GM12878 (cell line): ENCODE data around the gene S1PR1. TPM values are rescaled to one million over a fixed set of nuclear protein-coding genes. Genes with fewer than 3 reads are reported as not detected.

Source experiments
- CBFB ChIP-seq: IDR thresholded peaks from 2 replicates; pipeline ENCODE4 v1.6.1; 2016; ENCODE audit warnings: antibody characterized with exemption, low read depth
- CUX1 ChIP-seq: IDR thresholded peaks from 2 replicates; pipeline ENCODE4 v1.6.1; 2012; ENCODE audit warnings: improper control_type of control experiment, low read depth, low read length; ENCODE audit not compliant: insufficient replicate concordance
- FOXM1 ChIP-seq: IDR thresholded peaks from 2 replicates; pipeline ENCODE4 v1.6.1; 2012; ENCODE audit warnings: low read depth, mild to moderate bottlenecking, inconsistent platforms, low read length, moderate library complexity
- HDGF ChIP-seq: fragments of 450-650 bp; IDR thresholded peaks from 2 replicates; pipeline ENCODE4 v1.6.1; 2016; ENCODE audit warnings: antibody characterized with exemption
- MYB ChIP-seq: fragments of 150-350 bp; IDR thresholded peaks from 2 replicates; pipeline ENCODE4 v1.6.1; 2014; ENCODE audit warnings: mild to moderate bottlenecking, low read depth, low read length, borderline replicate concordance
- NFYA ChIP-seq: IDR thresholded peaks from 2 replicates; pipeline ENCODE4 v1.6.1; 2011; ENCODE audit warnings: low read depth, mild to moderate bottlenecking, low read length, improper control_type of control experiment, borderline replicate concordance
- PAX5 ChIP-seq: IDR thresholded peaks from 2 replicates; pipeline ENCODE4 v1.6.1; 2011; ENCODE audit warnings: low read depth, low read length, borderline replicate concordance
- POU2F2 ChIP-seq: IDR thresholded peaks from 3 replicates; pipeline ENCODE4 v1.6.1; 2011; ENCODE audit warnings: low read depth, mild to moderate bottlenecking, low read length, borderline replicate concordance
- REST ChIP-seq: IDR thresholded peaks from 2 replicates; pipeline ENCODE4 v1.6.1; 2012; ENCODE audit warnings: mild to moderate bottlenecking, low read depth, low read length
- RFX5 ChIP-seq: IDR thresholded peaks from 2 replicates; pipeline ENCODE4 v1.6.1; 2011; ENCODE audit warnings: low read depth, low read length, improper control_type of control experiment
- SMAD1 ChIP-seq: fragments of 450-650 bp; IDR thresholded peaks from 2 replicates; pipeline ENCODE4 v1.6.1; 2018; ENCODE audit warnings: mild to moderate bottlenecking, low read depth; ENCODE audit not compliant: partially characterized antibody
- STAT1 ChIP-seq: fragments of 450-650 bp; conservative IDR thresholded peaks from 2 replicates; pipeline ENCODE4 v1.6.1; 2014; ENCODE audit warnings: antibody characterized with exemption, mild to moderate bottlenecking
- WRNIP1 ChIP-seq: IDR thresholded peaks from 2 replicates; pipeline ENCODE4 v1.6.1; 2011; ENCODE audit warnings: low read depth, low read length, improper control_type of control experiment, borderline replicate concordance
- YY1 ChIP-seq: IDR thresholded peaks from 2 replicates; pipeline ENCODE4 v1.6.1; 2011; ENCODE audit warnings: low read depth, mild to moderate bottlenecking, low read length
- ZBED1 ChIP-seq: IDR thresholded peaks from 2 replicates; pipeline ENCODE4 v1.6.1; 2016; ENCODE audit warnings: borderline replicate concordance
- ZBTB40 ChIP-seq: fragments of 450-650 bp; IDR thresholded peaks from 2 replicates; pipeline ENCODE4 v1.6.1; 2016; ENCODE audit warnings: mild to moderate bottlenecking, moderate library complexity, borderline replicate concordance
- polyA plus RNA-seq, 11 experiments: library from polyadenylated mRNA; depleted of rRNA in 4 of 11; unstranded in 6 of 11; stranded (reverse) in 5 of 11; fragments of >200 nt; fragmentation: Nextera tagmentation in 4 of 11; fragmentation: Illumina TruSeq in 1 of 11; extraction: Ambion mirVana in 4 of 11; extraction: Trizol in 1 of 11; gene quantifications; 1 replicate in 1 of 11; 2 replicates in 10 of 11; pipeline versions ENCODE4 v1.2.1 to v1.2.3, GENCODE V29; 2011 to 2016; ENCODE audit warnings: inconsistent platforms in 2 of 11, missing spikeins in 2 of 11, low read depth in 1 of 11
- total RNA-seq, 4 experiments: library from RNA; depleted of rRNA in 3 of 4; stranded (reverse); fragments of >200 nt in 3 of 4; fragmentation: Illumina TruSeq in 1 of 4; extraction: Trizol in 1 of 4; gene quantifications; 2 replicates each; pipeline versions ENCODE4 v1.2.1 to v1.2.3, GENCODE V29; 2013 to 2021
- TF ChIP-seq, protein P1 (sequence below): IDR thresholded peaks from 2 replicates; pipeline ENCODE4 v1.6.1; 2012; ENCODE audit warnings: low read depth, low read length, improper control_type of control experiment

Gene S1PR1
- total and polyA plus RNA-seq, 10 of the 15 experiments (the other 5 are each of a cell fraction or from before 2014, with no cell fraction given), result 3.8 to 59.4 (median 30.7) TPM

- TF ChIP-seq ZBTB40 (no peak), HDGF (no peak), YY1 (peak; percentile 71), MYB (no peak), ZBED1 (no peak), PAX5 (no peak), REST (no peak), SMAD1 (no peak), FOXM1 (0 out of 2 replicates have a peak, but pooled peaks have one; percentile 62), WRNIP1 (no peak), CBFB (peak; percentile 65), NFYA (no peak), CUX1 (no peak), POU2F2 (0 out of 3 replicates have a peak, but pooled peaks have one; percentile 51), RFX5 (no peak), STAT1 (no peak)
- TF ChIP-seq, protein P1, sequence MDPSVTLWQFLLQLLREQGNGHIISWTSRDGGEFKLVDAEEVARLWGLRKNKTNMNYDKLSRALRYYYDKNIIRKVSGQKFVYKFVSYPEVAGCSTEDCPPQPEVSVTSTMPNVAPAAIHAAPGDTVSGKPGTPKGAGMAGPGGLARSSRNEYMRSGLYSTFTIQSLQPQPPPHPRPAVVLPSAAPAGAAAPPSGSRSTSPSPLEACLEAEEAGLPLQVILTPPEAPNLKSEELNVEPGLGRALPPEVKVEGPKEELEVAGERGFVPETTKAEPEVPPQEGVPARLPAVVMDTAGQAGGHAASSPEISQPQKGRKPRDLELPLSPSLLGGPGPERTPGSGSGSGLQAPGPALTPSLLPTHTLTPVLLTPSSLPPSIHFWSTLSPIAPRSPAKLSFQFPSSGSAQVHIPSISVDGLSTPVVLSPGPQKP, result no peak
These were observed 1.9 kb downstream of the S1PR1 start (continued) for GRCh38 chr1:101238681-101239094.
